Bone marrow (tissue), 2 donors: ENCODE data around the gene IFNL3.
"Not testable (repeated sequence)": the region's sequence is repeated elsewhere in the genome, so short reads cannot be mapped to it uniquely, and the experiment has no call there.

Source experiments
- DNase-seq, 2 donors: peaks; one replicate each; lab custom pipeline; 2025; lab: John Stamatoyannopoulos, UW

IFNL3 gene

DNA sequence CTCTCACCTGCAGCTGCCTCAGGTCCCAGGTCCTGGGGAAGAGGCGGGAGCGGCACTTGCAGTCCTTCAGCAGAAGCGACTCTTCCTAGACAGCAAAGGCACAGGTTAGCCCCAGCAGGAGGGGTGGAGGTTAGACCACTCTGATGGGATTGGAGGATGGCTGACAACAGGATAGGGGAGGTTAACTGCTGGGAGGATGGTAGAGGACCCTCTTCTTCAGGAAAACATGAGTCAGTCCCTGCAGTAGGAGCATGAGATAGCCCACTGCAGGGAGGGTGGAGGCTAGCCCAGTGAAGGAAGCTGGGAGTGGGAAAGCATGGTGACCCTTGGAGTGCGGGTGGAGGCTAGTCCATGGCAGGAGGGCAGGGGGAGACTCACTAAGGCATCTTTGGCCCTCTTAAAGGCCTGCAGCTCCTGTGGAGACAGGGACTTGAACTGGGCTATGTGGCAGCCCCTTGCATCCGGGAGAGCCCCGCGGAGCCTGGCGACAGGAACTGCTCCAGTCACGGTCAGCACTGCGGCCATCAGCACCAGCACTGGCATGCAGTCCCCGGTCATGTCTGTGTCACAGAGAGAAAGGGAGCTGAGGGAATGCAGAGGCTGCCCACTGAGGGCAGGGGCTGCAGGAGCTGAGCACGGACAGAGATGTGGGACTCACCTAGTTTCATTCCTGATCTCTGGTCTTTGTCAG, at the start of gene IFNL3:
TSS of gene IFNL3 (minus strand) at position 597 of the 691 bp plus-strand sequence. CDS start at position 558, 39 bp downstream.
- DNase-seq: not testable (repeated sequence)

DNA sequence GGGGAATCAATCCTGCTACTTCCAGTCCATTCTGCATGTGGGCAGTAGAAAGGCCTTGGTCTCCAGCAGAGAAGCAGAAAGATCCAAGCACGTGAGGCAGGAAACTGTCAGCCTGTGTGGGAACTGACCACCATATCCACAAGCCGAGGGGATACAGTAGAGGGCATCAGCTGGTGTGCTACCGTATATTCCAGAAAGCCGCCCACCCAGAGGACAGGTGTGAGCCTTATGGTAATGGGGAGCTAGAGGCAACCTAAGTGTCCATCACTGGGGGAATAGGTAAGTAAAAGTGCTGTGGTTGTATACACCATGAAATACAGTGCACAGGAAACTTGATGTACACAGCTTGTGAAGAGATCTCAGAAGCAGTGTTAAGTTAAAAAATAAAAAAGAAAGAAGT, 48.6 kb upstream of the IFNL3 start:
- no peak for DNase-seq

DNA sequence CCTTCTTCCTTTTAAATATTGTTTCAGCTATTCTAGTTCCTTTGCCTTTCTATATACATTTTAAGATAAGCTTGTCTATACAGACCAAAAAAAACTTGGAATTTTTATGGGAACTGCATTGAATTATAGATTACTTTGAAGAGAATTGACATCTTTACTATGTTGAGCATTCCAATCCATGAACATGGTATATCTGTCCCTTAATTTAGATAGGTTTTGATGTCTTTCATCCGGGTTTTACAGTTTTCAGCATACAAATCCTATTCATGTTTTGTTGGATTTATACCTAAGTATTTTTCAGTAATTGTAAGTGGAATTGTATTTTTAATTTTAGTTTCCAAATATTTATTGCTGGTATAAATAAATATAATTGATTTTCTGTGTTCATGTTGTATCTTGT, 39.2 kb upstream of the IFNL3 start:
- DNase-seq: no peak

DNA sequence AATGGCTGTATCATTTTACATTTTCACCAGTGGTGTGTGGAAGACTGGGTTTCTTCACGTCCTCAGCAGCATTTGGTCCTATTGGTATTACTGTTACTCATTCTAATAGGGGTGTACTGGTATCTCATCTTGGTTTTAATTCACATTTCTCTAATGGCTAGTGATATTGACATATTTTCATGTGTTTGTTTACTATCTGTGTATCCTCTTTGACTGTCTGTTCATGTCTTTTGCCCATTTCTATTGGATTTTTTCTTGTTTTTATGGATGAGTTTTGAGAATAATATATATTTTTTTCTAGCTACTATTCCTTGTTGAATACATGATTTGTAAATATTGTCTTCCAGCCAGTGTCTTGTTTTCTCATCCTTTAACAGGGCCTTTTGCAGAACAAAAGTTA, 37.2 kb upstream of the IFNL3 start:
- DNase-seq: no peak

GRCh38 chr19:39277598-39277997, 32.8 kb upstream of the IFNL3 start:
- DNase-seq: no peak

DNA sequence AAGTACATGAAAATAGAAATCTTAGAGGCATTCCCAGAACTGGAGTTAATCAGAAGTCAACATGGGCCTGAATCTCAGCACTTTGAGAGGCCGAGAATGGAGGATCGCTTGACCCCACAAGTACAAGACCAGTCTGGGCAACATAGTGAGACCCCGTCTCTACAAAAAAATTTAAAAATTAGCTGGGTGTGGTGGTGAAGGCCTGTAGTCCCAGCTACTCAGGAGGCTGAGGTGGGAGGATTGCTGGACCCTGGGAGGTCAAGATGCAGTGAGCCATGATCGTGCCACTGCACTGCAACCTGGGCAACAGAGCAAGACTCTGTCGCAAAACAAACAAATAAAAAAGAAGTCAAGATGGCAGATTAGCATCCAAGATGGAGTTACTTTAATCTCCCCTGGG, 31.9 kb upstream of the IFNL3 start:
- DNase-seq: no peak

DNA sequence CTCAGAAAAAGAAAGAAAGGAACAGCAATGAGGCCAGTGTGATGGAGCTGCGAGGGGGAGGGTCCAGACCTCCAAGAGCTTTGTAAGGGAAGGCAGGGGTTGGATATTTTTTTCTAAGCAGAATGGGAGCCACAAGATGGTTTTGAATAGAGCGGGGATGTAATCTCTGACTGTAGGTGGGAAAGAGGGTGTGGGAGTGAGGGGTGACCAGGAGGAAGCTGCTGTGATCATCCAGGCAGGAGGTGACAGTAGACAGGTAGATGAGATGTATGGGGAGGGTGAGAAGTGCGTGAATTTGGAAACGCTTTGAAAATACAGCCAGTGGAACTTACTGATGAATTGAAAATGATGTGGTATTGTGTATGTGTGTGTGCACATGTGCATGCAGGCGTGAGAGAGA, 30.8 kb upstream of the IFNL3 start:
- no peak for DNase-seq

DNA sequence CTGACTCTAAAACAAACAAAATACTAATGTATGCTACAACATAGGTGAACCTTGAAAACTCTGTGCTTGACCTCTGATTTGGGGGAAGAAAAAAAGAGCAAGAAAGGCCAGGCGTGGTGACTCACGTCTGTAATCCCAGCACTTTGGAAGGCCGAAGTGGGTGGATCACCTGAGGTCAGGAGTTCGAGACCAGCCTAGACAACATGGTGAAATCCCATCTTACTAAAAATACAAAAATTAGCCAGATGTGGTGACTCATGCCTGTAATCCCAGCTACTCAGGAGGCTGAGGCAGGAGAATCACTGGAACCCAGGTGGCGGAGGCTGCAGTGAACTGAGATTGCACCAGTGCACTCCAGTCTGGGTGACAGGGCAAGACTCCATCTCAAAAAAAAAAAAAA, 29.1 kb upstream of the IFNL3 start:
- not testable (repeated sequence) for DNase-seq

- no peak for DNase-seq
These were observed 25.4 kb upstream of the IFNL3 start for GRCh38 chr19:39270036-39270871.

DNA sequence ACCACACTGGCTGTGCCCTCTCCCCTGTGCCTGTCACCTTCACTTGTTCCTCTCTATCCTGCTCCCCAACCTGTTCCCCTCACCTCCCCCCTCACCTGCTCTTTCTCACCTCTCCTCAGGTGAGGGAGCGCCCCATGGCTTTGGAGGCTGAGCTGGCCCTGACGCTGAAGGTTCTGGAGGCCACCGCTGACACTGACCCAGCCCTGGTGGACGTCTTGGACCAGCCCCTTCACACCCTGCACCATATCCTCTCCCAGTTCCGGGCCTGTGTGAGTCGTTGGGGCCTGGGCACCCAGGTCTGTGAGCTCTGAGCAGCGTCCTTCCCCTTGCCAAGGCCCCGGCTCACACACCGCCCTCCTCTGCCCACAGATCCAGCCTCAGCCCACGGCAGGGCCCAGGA, 24.6 kb upstream of the IFNL3 start:
- DNase-seq: not testable (repeated sequence)

DNA sequence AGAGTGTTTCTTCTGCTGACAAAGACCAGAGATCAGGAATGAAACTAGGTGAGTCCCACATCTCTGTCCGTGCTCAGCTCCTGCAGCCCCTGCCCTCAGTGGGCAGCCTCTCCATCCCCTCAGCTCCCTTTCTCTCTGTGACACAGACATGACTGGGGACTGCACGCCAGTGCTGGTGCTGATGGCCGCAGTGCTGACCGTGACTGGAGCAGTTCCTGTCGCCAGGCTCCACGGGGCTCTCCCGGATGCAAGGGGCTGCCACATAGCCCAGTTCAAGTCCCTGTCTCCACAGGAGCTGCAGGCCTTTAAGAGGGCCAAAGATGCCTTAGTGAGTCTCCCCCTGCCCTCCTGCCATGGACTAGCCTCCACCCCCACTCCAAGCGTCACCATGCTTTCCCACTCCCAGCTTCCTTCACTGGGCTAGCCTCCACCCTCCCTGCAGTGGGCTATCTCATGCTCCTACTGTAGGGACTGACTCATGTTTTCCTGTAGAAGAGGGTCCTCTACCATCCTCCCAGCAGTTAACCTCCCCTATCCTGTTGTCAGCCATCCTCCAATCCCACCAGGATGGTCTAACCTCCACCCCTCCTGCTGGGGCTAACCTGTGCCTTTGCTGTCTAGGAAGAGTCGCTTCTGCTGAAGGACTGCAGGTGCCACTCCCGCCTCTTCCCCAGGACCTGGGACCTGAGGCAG, 23.9 kb upstream of the IFNL3 start:
- not testable (repeated sequence) for DNase-seq

GRCh38 chr19:39268085-39268484, 23.3 kb upstream of the IFNL3 start, which contains the start of gene IFNL2:
Gene IFNL2, plus strand, starts transcription at chr19:39268396. Its CDS starts 173 bp downstream, at chr19:39268569.
- DNase-seq: not testable (repeated sequence)

DNA sequence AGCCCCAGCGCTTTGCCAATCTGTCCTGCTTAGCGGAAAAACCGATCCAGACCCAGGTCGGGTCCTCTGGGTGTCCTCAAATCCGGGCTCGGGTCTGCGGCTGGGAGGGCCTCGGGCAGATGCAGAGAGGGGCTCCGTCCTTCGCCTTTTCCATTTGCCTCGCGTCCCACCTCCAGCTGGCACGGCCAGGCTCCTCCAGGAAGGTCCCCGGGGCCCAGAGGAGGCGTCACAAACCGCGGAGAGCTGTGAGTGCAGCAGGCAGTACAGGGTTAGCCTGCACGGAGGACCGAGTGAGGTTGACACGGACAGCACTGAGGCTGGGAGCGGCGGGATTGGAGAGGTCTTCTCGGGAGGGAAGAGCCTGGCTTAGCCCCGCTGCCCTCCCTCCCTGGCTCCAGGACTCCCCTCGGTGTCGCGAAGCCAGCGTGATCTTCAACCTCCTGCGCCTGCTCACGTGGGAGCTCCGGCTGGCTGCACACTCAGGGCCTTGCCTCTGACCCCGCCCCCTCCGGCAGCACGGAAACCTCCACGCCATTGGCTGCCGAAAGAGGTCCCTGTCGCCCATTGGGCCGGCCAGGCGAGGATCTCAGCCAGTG, 20.6 kb upstream of the IFNL3 start:
- no peak for DNase-seq

- no peak for DNase-seq
These were observed 19.8 kb upstream of the IFNL3 start for GRCh38 chr19:39264306-39265290.

- DNase-seq: no peak
These were observed 19.1 kb upstream of the IFNL3 start for GRCh38 chr19:39263912-39264305.

- DNase-seq: no peak
These were observed 17.7 kb upstream of the IFNL3 start for GRCh38 chr19:39262496-39262895.

DNA sequence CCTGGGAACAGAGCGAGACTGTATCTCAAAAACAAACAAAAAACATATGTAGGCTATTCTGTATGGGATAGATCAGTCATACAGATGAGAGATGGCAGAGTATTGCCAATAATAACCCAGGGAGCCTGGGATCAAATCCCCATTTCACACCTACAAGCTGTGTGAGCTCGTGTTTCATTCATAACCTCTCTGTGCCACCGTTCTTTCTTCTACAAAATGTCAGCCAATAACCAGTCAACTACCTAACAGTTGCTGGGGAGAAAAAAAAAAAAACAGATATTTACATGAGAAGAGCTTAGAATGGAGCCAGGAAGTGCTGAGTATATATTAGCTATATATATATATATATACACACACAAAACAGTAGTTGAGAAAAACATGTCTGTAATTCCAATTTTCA, 16.9 kb upstream of the IFNL3 start:
- no peak for DNase-seq

- no peak for DNase-seq
These were observed 12.4 kb upstream of the IFNL3 start for GRCh38 chr19:39257227-39257626.

GRCh38 chr19:39254531-39255345, 9.9 kb upstream of the IFNL3 start:
- DNase-seq: no peak
